Nephron (organoid): Measurements from ENCODE around the gene SPRED1.

Experiments used
- H3K27ac Mint-ChIP-seq, 3 experiments: 2 replicates each; pipeline ENCODE4 v1.8.0; 2020; ENCODE audit warnings: mixed read lengths in 3 of 3, mild to moderate bottlenecking in 2 of 3, moderate library complexity in 1 of 3
- H3K27me3 Mint-ChIP-seq: 2 replicates; pipeline ENCODE4 v1.8.0; 2021; ENCODE audit warnings: low read depth, mild to moderate bottlenecking, moderate library complexity, mixed read lengths
- H3K36me3 Mint-ChIP-seq: 2 replicates; pipeline ENCODE4 v1.8.0; 2020; ENCODE audit warnings: low read depth, mixed read lengths
- H3K4me1 Mint-ChIP-seq: 2 replicates; pipeline ENCODE4 v1.8.0; 2020; ENCODE audit warnings: mixed read lengths
- H3K4me3 Mint-ChIP-seq, 3 experiments: 2 replicates each; pipeline ENCODE4 v1.8.0; 2020; ENCODE audit warnings: mild to moderate bottlenecking in 3 of 3, mixed read lengths in 3 of 3, moderate library complexity in 2 of 3
- H3K9me3 Mint-ChIP-seq: 2 replicates; pipeline ENCODE4 v1.8.0; 2020; ENCODE audit warnings: mixed read lengths
- TF ChIP-seq, protein P1 (sequence below), 3 experiments: fragments of 200-600 bp; sonication (generic); IDR thresholded peaks; one replicate each; pipeline ENCODE4 v1.5.0; 2021; ENCODE audit warnings: antibody characterized with exemption in 3 of 3; ENCODE audit not compliant: unreplicated experiment in 3 of 3

SPRED1 gene

DNA sequence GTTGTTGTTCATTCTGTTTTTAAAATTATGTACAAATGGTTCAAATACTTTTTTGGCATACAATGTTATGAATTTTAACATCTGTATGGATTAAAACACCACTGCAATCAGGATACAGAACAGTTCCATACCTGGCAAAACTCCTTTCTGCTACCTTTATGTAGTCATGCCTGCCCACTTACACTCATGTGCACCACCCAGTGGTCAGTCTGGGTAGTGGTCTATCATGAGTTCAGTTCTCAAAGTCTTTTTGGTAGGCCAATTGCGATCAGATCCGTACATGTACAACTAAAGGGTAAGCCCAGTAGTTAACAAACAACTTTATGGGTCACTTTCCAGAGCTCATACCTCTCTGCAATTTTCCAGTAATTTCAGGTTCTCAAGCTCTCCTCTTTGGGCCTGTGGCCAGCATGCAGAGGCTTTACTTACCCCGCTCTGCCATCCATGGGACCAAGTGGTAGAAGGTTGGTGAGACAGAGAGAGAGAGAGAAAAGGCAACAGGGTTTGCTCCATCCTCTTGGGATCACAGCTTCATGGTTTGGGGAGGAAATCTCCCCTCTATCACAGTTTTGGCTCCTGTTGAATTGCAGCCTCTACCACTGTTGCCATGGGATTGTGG lies 137.4 kb downstream of the SPRED1 start:
- TF ChIP-seq, protein P1, sequence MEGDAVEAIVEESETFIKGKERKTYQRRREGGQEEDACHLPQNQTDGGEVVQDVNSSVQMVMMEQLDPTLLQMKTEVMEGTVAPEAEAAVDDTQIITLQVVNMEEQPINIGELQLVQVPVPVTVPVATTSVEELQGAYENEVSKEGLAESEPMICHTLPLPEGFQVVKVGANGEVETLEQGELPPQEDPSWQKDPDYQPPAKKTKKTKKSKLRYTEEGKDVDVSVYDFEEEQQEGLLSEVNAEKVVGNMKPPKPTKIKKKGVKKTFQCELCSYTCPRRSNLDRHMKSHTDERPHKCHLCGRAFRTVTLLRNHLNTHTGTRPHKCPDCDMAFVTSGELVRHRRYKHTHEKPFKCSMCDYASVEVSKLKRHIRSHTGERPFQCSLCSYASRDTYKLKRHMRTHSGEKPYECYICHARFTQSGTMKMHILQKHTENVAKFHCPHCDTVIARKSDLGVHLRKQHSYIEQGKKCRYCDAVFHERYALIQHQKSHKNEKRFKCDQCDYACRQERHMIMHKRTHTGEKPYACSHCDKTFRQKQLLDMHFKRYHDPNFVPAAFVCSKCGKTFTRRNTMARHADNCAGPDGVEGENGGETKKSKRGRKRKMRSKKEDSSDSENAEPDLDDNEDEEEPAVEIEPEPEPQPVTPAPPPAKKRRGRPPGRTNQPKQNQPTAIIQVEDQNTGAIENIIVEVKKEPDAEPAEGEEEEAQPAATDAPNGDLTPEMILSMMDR (IDR thresholded peaks at IDR 0.05; ENCODE audit: unreplicated experiment in 3 of 3) = peak; percentile 68 to 73 (median 69)
- Mint-ChIP-seq H3K27me3 (no peaks in the 10 kb centered on the region), H3K4me1 (no peaks in the 10 kb centered on the region), H3K4me3 (no peak overlapping the region), H3K9me3 (peaks cover 4% of the 10 kb centered on the region), H3K27ac (no peak overlapping the region), H3K36me3 (no peaks in the 10 kb centered on the region)

DNA sequence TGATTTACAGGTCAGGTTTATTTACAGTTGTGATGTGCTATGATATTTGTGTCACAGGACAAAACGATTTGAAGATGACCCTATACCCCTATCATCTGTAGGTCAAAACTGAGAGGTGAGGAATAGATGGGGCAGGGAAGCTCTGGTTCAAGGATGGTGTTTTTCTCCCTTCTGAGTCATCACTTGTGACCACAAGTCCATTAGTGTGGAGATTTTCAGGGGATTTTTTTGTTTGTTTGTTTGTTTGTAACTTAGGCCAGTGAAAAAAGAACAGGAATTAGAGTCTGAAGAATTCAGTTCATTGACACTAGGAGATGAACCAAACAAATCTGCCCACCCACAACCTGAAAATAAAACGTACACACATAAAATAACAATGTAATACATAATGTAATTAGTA lies 138.6 kb downstream of the SPRED1 start:
- no peaks in the 10 kb centered on the region for H3K4me1 Mint-ChIP-seq

DNA sequence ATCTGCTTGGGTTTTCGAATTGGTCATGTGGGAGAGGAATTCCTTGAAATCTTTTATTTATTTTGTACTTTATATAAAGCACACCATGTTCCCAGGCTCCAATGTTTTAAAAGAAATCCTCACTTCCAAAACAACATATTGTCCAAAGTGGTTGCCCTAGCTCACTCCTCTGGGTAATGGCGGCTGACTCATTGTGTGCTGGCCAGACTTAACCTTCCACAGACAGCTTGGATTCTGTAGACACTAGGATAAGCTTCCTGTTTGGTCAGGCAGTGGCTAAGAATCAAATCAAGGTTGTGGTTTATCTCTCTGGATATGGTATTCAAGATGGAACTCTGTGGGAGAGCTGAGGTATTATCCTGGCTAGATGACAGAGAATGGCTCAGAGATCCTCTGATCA lies 145.5 kb downstream of the SPRED1 start:
- Mint-ChIP-seq H3K9me3 (peaks cover 9% of the 10 kb centered on the region), H3K27ac (no peak overlapping the region), H3K27me3 (no peaks in the 10 kb centered on the region), H3K36me3 (no peaks in the 10 kb centered on the region), H3K4me1 (no peaks in the 10 kb centered on the region), H3K4me3 (no peak overlapping the region)
- TF ChIP-seq, protein P1 (IDR thresholded peaks at IDR 0.05; ENCODE audit: unreplicated experiment in 3 of 3) = no peak

More for the DNA sequence above, 138.6 kb downstream of the SPRED1 start:
- Mint-ChIP-seq H3K27ac (no peak overlapping the region), H3K27me3 (no peaks in the 10 kb centered on the region), H3K4me3 (no peak overlapping the region), H3K9me3 (no peaks in the 10 kb centered on the region), H3K36me3 (no peaks in the 10 kb centered on the region)
- TF ChIP-seq, protein P1 (IDR thresholded peaks at IDR 0.05; ENCODE audit: unreplicated experiment in 3 of 3) = no peak

DNA sequence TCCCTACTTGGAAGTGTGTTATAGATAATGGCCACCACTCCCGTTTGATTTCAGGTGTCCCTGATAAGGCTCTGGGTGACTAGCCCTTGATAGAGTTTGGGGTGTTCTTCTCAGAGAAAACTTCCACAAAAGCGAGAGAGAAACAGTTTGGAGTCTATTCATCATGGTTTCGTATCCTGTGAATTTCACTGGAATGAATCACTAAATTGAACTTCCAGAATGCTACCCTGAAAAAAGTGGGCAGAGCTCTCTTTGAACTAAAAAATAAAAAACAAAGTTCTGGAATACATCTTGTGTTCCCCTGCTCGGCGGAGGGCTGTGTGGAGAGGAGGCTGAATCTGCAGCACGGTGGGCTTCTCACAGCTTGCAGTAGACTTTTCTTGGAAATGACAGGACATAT lies 148.5 kb downstream of the SPRED1 start:
- no peaks in the 10 kb centered on the region for H3K27me3 Mint-ChIP-seq
- no peaks in the 10 kb centered on the region for H3K4me1 Mint-ChIP-seq
- no peak overlapping the region for H3K27ac Mint-ChIP-seq
- H3K36me3 Mint-ChIP-seq = no peaks in the 10 kb centered on the region
- peaks cover 9% of the 10 kb centered on the region for H3K9me3 Mint-ChIP-seq
- TF ChIP-seq, protein P1 (IDR thresholded peaks at IDR 0.05; ENCODE audit: unreplicated experiment in 3 of 3) = no peak
- H3K4me3 Mint-ChIP-seq = no peak overlapping the region

DNA sequence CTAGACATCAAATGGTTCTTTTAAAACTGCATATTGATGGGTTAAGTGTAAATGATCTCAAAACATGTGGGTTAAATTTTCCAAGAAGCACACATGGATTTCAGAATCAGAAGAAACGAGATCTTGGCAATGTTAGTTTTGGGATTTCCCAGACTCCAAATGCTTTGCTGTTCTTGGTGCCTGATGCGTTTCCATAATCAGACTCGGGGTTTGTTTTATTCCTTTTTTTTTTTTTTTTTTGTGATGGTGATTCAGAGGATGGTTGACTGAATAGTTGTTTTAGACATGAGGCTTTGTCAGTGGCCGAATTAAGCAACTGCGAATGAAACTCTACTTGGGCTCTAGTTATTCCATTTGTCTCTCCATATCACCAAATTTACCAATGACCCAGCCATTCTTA lies 149.1 kb downstream of the SPRED1 start:
- TF ChIP-seq, protein P1 (IDR thresholded peaks at IDR 0.05; ENCODE audit: unreplicated experiment in 3 of 3) = no peak
- H3K4me1 Mint-ChIP-seq = no peaks in the 10 kb centered on the region
- no peaks in the 10 kb centered on the region for H3K27me3 Mint-ChIP-seq
- H3K36me3 Mint-ChIP-seq = no peaks in the 10 kb centered on the region
- no peak overlapping the region for H3K27ac Mint-ChIP-seq
- no peak overlapping the region for H3K4me3 Mint-ChIP-seq
- peaks cover 9% of the 10 kb centered on the region for H3K9me3 Mint-ChIP-seq

DNA sequence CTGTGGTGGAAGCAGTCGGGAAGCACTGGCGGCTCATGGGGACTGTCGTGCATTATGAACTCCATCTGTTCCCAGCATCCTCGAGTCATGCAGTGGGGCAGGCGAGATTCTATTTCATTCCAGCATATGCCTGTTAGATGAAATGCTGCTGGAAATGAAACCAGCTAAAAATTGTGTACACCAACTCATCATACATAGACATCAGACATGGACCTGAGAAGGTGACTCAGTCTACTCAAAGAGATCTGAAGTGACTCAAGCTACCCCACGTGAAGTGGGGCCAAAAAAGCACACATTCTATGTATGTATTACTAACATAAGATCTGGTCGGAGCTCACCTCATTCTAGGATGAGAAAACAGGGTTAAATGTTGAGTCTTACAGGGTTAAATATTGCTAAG lies 153.8 kb downstream of the SPRED1 start:
- H3K36me3 Mint-ChIP-seq = no peaks in the 10 kb centered on the region
- TF ChIP-seq, protein P1 (IDR thresholded peaks at IDR 0.05; ENCODE audit: unreplicated experiment in 3 of 3) = no peak

More for the DNA sequence above, 153.8 kb downstream of the SPRED1 start:
- Mint-ChIP-seq H3K27ac (no peak overlapping the region), H3K4me3 (no peak overlapping the region), H3K27me3 (no peaks in the 10 kb centered on the region), H3K9me3 (peaks cover 5% of the 10 kb centered on the region), H3K4me1 (no peaks in the 10 kb centered on the region)
